H1 (cell line): ENCODE results near the gene CCT3.

Experiments used
- BRCA1 ChIP-seq: IDR thresholded peaks from 2 replicates; pipeline ENCODE4 v1.6.1; 2012; ENCODE audit warnings: low read depth, low read length, improper control_type of control experiment
- CBX8 ChIP-seq: fragments of 300-800, 300-1000 bp; sonication (generic); IDR thresholded peaks from 2 replicates; pipeline ENCODE4 v1.7.1; 2016; ENCODE audit warnings: low read depth, low read length, borderline replicate concordance
- CEBPB ChIP-seq: IDR thresholded peaks from 2 replicates; pipeline ENCODE4 v1.6.1; 2012; ENCODE audit warnings: low read depth, low read length
- CHD1 ChIP-seq: IDR thresholded peaks from 2 replicates; pipeline ENCODE4 v1.6.1; 2012; ENCODE audit warnings: low read depth, low read length, improper control_type of control experiment
- CREB1 ChIP-seq: IDR thresholded peaks from 2 replicates; pipeline ENCODE4 v1.6.1; 2012; ENCODE audit warnings: inconsistent platforms
- EGR1 ChIP-seq: IDR thresholded peaks from 2 replicates; pipeline ENCODE4 v1.6.1; 2011; ENCODE audit warnings: low read depth, low read length, borderline replicate concordance
- EZH2 ChIP-seq: fragments of 200-600 bp; sonication (generic); IDR thresholded peaks from 2 replicates; pipeline ENCODE4 v1.7.1; 2012; ENCODE audit warnings: low read depth, mild to moderate bottlenecking, moderate library complexity, low read length, inconsistent platforms; ENCODE audit not compliant: severe bottlenecking
- GTF2F1 ChIP-seq: IDR thresholded peaks from 2 replicates; pipeline ENCODE4 v1.6.1; 2012; ENCODE audit warnings: low read depth, low read length, improper control_type of control experiment, borderline replicate concordance
- JUND ChIP-seq: IDR thresholded peaks from 2 replicates; pipeline ENCODE4 v1.6.1; 2011; ENCODE audit warnings: mild to moderate bottlenecking, improper control_type of control experiment, low read length
- POLR2A ChIP-seq, 2 experiments: IDR thresholded peaks; 1 replicate in 1 of 2; 2 replicates in 1 of 2; pipeline ENCODE4 v1.6.1; 2011; ENCODE audit warnings: low read depth in 2 of 2, low read length in 2 of 2, mild to moderate bottlenecking in 2 of 2; ENCODE audit errors: control extremely low read depth in 1 of 2
- RXRA ChIP-seq: IDR thresholded peaks from 2 replicates; pipeline ENCODE4 v1.6.1; 2011; ENCODE audit warnings: low read depth, mild to moderate bottlenecking, low read length, moderate library complexity; ENCODE audit not compliant: insufficient read depth
- SIN3A ChIP-seq, 2 experiments: IDR thresholded peaks in 1 of 2; conservative IDR thresholded peaks in 1 of 2; 2 replicates each; pipeline ENCODE4 v1.6.1; 2011 to 2012; ENCODE audit warnings: low read length in 2 of 2, improper control_type of control experiment in 1 of 2, low read depth in 1 of 2, mild to moderate bottlenecking in 1 of 2
- TEAD4 ChIP-seq: IDR thresholded peaks from 2 replicates; pipeline ENCODE4 v1.6.1; 2012; ENCODE audit warnings: low read depth, low read length, inconsistent platforms, mixed read lengths
- TF ChIP-seq, protein P1 (sequence below), 3 experiments: IDR thresholded peaks; 1 replicate in 2 of 3; 2 replicates in 1 of 3; pipeline versions ENCODE4 v1.5.1 to v1.6.1; 2011; ENCODE audit warnings: low read length in 3 of 3, mild to moderate bottlenecking in 3 of 3, inconsistent platforms in 2 of 3, low read depth in 1 of 3, moderate library complexity in 1 of 3; ENCODE audit not compliant: insufficient read depth in 1 of 3; ENCODE audit errors: control extremely low read depth in 1 of 3

DNA sequence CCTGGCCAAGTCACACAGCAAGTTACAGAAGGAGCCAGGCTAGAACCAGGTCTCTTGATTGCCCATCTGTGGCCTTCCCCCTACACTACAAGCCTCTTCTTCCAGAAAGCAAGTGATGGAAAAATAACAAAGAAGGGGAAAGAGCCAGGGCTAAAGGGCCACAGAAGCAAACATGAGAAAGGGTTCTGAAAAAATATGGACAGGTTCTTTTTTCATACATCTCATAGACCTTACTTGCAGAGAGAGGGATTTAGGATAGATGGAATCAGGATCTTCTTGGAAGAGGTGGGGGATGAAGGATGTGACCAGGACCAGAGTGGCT is 34.1 kb upstream of the CCT3 start:
- TF ChIP-seq CBX8 (no peak), GTF2F1 (no peak), BRCA1 (no peak), SIN3A (conservative IDR thresholded peaks at IDR 0.05 in 1 of 2, IDR thresholded peaks at IDR 0.05 in 1 of 2; ENCODE audit: low read depth in 1 of 2, low read length in 2 of 2) (no peak), RXRA (no peak), CHD1 (no peak), JUND (no peak), CREB1 (no peak), CEBPB (no peak), POLR2A (IDR thresholded peaks at IDR 0.05; ENCODE audit: control extremely low read depth in 1 of 2, low read depth in 2 of 2, low read length in 2 of 2) (no peak), EGR1 (no peak), TEAD4 (no peak), EZH2 (no peak)
- TF ChIP-seq, protein P1, sequence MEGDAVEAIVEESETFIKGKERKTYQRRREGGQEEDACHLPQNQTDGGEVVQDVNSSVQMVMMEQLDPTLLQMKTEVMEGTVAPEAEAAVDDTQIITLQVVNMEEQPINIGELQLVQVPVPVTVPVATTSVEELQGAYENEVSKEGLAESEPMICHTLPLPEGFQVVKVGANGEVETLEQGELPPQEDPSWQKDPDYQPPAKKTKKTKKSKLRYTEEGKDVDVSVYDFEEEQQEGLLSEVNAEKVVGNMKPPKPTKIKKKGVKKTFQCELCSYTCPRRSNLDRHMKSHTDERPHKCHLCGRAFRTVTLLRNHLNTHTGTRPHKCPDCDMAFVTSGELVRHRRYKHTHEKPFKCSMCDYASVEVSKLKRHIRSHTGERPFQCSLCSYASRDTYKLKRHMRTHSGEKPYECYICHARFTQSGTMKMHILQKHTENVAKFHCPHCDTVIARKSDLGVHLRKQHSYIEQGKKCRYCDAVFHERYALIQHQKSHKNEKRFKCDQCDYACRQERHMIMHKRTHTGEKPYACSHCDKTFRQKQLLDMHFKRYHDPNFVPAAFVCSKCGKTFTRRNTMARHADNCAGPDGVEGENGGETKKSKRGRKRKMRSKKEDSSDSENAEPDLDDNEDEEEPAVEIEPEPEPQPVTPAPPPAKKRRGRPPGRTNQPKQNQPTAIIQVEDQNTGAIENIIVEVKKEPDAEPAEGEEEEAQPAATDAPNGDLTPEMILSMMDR (IDR thresholded peaks at IDR 0.05; ENCODE audit: control extremely low read depth in 1 of 3, insufficient read depth in 1 of 3, low read depth in 1 of 3, low read length in 3 of 3) = no peak
